NCI-H187 treated with DMSO at 0.1 percent for 48 hours (cell line): ENCODE measurements around the gene DAP3.
"Not testable (repeated sequence)": the region's sequence is repeated elsewhere in the genome, so short reads cannot be mapped to it uniquely, and the experiment has no call there.

Experiments
- DNase-seq: peaks from one replicate; lab custom pipeline; 2025; lab: John Stamatoyannopoulos, UW

DAP3 gene

DNA sequence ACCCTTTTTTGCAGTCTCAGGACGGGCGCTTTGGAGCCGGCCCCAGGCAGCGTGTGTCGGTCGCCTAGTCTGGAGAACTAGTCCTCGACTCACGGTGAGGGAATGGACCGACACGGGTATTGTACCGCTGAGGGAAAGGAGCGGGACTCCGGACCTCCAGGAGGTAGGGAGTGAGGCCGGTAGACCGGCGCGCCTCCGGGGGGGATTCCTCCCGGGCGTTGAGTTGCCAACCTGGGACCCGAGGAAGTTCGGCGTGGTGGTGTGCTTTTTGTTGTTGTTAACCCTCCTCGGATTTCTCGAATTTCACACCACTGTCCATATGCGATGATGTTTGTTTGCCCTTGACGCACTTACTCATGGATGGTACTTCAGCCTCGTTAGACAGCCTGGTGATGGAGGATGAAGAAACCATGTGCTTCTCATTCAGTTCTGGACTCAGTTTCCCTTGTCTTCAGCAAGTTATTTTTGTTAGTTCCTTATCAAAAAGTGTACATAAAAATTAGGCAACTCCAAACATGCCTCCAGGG is at the start of gene DAP3:
Gene DAP3 (plus strand): TSS at position 11 of the 527 bp plus-strand sequence. CDS start 20,689 bp downstream, outside the sequence.
- DNase-seq, result not testable (repeated sequence)

DNA sequence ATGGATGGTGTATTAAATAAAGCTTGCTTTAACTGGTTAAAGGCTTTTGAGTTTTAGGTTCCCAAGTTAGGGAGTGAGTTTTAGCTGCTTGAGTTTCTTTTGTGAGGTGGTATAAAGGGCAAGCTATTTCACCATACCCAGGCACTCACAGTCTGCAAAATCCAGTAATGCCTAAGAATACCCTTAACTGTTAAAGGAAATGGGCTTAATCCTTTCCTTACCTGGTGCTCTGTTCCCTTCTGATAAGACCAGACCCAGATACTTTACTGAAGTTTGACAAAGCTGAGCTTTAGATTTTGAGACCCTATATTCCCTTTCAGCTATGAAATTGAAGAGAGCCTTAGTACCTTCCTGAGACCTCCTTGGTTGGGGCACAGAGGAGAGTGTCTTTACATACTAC is 48.5 kb upstream of the DAP3 start:
- no peak for DNase-seq

DNA sequence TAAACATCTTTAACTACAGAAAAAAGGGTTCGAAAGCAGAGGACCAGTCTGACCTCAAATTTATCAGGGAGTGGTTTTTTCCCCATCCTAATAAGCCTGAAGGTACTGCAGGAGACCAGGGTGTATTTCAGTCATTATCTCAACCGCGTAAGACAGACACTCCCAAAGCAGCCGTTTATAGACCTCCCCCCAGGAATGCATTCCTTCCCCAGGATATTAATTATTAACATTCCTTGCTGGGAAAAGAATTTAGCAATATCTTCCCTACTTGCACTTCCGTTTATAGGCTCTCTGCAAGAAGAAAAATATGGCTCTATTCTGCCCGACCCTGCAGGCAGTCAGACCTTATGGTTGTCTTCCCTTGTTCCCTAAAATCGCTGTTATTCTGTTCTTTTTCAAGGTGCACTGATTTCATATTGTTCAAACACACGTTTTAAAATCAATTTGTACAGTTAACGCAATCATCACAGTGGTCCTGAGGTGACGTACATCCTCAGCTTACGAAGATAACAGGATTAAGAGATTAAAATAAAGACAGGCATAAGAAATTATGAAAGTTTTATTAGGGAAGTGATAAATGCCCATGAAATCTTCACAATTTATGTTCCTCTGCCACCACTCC is 46.2 kb upstream of the DAP3 start:
- DNase-seq, result not testable (repeated sequence)

DNA sequence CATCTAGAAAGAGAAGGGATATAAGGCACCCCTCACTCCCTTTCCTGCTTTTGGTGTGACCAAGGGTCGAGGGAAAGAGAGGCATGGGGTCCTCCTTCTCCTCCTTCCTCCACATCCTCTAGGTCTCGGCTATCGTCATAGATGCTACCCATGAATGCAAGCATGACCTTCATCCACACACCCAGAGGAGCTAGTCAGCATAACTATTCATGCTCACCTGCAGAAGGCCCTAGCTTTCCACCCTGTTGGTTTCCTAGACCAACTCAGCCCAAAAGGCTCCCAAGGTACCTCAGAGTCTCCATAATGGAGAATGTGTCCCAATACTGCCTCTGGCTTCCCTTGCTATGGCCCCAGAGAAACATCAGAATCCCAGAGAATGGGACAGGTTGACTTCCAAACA is 45.7 kb upstream of the DAP3 start:
- no peak for DNase-seq

DNA sequence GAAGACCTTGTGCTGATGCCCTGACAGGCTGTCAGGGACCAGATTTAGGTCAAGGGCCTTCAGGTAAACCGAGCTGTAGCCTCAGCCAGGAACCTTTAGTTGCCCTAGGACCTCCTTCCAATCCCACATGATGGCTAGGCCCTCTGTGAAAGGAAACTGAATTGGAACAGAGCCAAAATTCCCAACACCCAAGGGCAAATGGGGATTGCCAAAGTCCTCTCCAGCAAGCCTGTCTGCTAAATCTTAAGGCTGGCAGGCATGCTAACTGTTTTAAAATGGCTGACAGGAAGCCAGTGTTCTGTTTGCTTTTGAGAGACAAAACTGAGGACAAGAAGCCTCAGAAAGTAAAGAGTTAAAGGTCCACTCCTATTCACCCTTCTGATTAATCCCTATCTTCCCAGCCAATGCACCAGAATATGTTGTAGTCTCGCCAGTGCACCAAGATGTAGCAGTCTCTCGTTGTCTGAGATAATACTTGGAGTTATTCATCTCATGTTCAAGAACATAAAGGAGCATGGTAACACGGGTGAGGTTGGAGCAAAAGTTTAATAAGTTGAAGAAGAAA is 43.8 kb upstream of the DAP3 start:
- no peak for DNase-seq

DNA sequence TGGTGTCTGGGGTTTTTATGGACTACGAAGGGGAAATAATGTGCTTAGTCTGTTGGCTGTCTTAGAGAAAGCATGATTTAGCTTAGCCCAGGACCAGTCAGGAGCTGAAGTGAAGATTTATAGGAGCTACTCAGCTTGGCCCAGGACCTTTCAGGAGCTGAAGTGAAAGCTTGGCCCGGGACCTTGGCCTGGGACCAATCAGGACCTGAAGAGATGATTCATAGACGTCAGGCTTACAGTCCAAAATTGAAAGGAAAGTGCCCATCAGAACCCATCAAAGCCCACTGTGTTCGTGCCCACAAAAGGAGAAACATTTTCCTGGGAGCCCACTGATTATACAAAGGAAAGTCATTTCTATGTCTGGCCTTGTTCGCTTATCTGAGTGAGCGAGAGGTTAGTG is 43.2 kb upstream of the DAP3 start:
- no peak for DNase-seq

DNA sequence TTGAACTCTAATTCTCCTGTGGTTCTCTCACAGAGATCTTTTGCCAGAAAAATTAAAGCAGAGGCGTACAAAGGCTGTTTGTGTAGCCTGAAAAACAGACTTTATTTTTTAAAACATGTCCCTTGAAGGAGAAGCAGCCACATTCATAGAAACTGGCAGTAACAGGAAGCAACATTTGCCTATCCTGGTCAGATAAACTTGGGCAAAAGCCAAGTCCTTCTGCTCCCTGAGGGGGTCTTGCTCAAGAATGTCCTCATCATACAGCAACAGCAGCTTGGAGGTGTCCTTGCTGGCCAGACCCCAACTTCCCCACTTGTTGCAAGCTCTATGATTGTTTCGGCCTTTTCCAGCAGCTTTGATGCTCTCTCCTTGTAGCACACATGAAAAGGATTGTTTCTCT is 42.6 kb upstream of the DAP3 start:
- DNase-seq, result no peak

DNA sequence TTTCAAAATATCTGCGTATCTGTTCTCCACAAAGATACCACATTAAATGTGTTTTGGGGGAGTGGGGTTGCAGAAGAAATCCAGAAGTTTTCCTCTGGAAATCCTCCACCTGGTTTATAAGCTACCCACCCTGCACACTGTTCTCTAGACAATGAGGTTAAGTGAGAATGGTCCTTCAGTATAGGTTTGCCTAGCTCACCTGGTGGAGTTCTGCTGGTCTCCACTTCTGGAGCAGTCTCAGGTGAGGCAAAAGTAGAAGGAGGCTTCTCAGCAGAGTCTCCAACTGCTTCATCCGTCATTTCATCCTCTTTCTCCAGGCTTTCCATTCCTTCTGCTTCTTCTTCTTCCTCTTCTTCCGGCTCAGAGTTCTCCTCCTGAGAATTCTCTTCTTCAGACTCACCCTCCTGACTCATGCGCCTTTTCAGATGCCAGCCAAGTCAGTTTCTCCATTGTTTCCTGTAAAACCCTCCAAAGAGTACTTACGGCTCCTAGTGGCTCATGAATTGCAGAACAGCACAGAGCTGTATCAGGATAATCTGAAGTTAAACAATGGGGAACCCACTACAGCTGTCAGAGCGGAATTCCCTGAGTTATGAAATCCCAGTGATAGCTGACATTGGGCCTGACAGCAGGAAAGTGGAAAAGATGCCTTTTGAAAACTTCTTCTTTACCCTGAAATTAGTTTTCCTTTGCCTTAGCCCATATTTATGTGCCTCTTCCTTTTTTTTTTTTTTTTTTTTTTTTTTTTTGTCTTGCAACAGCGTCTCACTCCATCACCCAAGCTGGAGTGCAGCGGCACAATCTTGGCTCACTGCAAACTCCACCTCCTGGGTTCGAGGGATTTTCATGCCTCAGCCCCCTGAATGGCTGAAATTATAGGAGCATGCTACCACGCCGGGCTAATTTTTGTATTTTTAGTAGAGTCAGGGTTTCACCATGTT is 40.4 kb upstream of the DAP3 start:
- DNase-seq, result no peak

DNA sequence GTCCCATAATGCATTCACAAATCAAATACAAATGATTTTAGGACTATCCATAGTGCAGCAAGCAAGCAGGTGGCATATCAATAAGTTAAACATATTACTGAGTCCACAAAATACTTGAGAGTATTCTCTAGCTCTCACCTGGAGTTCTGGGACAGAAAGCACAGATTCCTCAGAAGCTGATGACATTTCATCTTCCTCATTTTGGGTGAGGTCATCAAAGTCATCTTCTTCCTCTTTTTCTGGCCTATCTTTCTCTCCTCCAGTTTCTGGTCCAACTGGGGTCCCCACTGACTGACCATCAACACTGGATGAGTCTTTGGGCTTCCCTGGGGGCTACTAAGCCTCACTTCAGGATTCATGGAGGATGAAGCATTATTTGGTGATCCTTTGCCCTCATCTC is 39.2 kb upstream of the DAP3 start:
- no peak for DNase-seq

DNA sequence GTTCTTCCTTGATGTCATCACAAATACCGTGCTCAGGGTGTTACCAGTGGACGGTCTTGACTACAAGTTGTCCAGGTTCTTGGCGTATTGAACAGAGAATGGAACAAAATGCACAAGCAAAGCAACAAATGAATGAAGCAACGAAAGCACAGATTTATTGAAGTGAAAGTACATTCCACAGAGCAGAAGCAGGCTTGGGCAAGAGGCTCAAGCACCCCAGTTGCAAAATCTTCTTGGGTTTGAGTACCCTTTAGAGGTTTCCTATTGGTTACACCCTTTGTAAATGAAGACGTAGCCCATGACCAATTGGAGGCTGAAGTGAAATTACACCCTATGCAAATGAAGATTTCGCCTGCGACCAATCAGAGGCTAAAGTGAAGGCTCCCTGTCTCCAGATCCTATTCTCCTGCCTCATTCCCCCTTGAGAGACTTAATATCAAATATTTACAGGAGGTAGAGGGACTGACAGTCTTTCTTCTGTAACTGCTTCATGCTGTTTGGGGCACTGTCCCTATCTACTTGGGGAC is 38.6 kb upstream of the DAP3 start:
- DNase-seq, result no peak

DNA sequence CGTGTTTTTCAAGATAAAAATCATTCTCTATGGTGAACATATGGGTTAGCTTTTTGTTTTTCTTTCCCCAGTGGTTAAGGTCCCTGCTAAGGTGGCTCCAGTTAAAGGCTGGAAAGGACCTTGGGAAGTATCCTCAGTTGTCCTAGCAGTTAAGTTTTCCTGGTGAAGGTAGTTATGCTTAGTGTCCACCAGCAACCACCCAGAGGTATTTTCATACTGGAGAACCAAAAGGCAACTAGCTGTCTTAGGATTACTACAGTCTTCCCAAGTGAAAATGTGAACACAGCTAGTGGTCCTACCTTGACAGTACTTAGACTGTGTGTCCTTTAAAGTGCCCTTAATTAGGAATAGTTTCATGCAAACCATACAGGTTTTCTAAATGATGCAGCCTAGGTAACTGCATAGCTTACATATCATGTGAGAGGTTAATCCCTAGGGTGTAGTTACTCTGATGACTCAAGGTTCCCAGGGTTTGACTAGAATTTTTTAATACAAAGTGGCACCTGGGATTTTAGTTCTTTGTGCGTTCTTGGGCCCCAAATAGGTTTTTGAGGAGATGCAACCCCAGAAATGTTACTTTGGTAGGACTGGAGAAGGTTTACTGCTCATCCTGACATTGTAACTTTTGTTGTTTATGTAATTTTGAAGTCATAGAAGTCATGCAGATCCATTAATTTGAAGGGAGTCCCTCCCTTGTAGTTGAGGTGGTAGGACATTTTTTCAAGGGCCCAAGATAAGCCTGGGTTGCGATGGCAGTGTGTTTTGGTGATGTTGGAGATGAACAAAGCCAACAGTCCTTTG is 36.8 kb upstream of the DAP3 start:
- no peak for DNase-seq

DNA sequence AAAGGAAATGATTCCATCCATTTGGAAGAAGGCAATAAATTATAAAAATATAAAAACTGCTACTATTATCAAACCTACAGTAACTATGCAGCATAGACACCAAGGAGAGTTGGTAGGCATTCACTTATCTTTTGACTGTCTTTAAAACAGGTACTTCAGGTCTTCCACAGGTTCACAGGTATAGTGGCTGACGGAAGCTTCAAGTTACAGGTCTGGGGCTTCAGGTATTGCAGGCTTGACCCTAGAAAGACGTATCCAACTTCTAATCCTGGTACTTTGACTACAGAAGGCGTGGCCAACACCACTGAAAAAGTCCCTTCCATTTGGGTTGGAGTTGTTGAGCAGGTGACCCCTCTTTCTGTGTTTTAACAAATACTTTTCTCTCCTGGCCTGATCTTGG is 35.9 kb upstream of the DAP3 start:
- DNase-seq, result no peak

DNA sequence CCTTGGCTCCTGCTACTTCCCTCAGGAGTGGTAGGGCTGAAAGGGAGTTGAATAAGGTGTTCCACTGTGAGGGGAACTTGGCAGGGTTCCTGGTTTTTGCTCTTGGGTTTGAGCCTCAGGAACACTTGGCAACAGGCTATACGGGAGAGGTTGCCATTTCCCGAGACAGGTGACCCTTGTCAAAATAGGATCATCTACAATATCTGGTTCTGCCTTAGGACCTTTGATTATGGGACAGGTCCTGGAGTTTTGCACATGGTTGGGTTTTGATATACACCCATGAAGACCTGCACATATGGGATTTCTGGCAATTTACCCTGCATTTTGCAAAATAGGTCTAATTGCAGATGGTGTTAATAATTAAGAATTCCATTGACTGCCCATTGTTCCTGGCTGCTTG is 31.4 kb upstream of the DAP3 start:
- DNase-seq, result no peak

DNA sequence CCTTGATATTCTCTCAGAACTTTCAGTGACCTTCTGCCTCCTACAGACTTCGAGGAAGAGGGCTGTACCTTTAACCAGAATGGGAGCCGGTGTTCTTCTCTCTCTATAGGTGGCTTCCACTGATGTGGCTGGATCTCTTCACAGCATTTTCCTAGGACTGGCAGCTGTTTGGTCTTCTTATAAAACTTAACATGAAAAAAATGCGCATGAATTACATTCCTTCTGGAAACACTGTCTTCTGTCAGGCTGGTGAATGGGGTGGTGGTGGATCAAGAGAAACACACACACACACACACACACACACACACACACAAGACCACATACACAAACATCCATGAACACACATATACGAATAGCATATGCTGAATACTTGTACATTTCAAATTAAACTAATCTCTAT is 27.7 kb upstream of the DAP3 start:
- DNase-seq, result not testable (repeated sequence)

DNA sequence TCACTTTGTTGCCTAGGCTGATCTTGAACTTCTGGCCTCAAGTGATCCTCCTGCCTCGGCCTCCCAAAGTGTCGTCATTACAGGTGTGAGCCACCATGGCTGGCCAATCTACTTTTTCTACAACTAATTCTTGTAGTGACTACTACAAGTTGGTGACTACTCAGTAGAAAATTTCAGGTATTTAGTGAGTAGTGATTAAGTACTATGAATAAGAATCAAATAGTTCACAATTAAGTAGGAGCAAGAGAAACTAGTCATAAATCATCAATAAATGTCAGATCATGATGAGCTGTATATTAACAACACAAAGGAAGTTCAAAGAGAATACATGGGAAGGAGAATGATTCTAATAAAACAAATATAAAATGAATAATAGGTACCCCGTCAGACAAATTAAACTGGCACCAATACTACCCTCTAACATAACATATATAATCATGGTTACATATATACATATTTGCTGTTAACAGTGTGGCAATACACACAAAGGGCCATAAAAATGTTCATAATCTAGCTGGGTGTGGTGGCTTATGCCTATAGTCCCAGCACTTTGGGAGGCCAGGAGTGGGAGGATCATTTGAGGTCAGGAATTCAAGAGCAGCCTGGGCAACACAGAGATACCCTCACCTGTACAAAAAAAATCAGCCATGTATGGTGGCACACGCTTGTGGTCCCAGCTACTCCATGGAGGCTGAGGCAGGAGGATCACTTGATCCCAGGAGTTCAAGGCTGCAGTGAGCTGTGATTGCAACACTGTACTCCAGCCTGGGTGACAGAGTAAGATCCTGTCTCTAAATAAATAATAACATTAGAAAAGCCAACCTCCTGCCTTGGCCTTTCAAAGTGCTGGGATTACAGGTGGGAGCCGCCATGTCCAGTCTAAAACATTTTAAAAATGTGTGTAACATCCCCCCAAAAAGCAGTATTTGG is 19.4 kb upstream of the DAP3 start:
- DNase-seq, result no peak

DNA sequence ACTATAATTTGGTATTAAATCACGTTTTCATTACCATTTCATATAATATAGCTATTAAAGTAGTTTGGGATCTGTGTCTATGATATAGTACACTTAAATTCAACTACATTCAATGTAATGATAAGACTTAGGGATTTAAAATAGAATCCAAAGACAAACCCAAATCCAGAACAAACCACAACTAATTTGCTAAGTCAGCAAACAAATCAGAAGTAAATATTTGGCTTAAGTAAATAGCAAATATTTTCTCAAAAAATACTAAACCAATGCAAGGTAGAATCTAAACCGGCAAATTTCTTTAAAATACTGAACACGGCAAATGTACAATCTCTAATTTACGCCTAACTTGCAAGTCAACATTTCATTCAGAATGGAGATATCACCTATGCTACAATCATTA is 17.1 kb upstream of the DAP3 start:
- no peak for DNase-seq

DNA sequence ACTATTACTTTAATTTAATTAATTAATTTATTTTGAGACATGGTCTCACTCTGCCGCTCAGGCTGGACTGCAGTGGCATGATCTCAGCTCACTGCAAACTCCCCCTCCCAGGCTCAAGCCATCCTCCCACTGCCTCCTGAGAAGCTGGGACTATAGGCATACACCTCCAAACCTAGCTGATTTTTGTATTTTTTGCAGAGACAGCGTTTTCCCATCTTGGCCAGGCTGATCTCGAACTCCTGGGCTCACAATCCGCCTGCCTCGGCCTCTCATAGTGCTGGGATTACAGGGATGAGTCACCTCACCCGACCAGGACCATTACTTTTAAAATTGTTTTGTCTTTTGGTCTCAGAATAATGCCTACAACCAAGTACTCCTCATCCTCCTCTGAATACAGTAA is 15.9 kb upstream of the DAP3 start:
- no peak for DNase-seq

DNA sequence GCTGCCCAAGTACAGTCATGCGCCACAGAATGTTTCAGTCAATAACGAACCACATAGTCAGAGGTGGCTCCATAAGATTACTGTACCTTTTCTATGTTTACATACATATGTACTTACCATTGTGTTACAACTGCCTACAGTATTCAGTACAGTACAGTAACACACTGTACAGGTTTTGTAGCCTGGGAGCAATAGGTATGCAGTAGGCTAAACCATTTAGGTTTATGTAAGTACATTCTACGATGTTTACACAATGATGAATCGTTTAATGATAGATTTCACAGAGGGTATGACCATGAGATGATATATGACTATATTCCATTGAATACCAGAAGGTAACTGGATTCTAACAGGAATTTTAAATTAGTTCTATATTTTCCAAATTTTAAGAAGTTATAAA is 10.9 kb upstream of the DAP3 start:
- no peak for DNase-seq

DNA sequence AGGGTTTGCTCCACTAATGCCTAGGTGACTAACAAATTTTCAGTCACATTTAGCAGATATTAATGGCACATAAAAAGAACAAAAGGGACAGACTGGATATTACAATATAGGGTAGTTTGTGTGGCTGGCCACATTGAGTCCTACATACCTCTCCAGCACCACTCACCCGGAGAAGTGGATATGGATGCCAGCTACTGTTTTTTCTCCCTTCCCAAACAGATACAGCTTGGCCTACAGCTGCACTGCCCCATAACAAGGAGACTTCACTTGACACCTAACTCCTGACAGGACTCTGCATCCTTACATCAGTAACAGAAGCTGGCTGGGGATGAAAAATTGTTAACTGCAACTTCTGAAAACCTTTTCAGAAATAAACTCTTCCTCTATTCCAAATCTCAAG is 9.9 kb upstream of the DAP3 start:
- DNase-seq, result not testable (repeated sequence)

DNA sequence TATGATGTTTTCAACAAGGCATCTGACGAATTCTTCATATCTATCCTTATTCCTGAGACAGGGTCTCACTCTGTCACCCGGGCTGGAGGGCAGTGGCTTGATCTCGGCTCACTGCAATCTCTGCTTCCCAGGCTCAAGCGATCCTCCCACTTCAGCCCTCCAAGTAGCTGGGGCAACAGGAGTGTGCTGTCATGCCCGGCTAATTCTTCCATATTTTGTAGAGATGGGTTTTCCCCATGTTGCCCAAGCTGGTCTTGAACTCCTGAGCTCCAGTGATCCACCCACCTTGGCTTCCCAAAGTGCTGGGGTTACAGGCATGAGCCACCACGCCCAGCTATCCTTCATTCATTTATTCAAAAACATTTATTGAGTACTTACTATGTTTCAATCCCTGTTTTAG is 8.4 kb upstream of the DAP3 start:
- DNase-seq, result no peak

DNA sequence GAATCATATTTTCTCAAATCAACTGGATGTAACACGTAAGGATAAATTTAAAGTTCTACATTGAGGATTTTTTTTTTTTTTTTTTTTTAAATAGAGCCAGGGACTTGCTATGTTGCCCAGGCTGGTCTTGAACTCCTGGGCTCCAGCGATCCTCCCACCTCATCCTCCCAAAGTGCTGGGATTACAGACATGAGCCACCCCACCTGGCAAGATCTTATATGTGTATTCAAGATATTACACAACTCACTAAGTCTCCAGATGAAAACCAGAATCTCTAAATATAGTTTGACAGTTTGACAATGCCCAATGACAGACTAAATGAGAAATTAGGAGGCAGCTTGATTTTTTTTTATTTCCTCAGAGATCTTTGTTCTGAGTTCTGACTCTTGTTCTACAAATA is 7.1 kb upstream of the DAP3 start:
- no peak for DNase-seq
